Neuronal stem cell (in vitro differentiated cells): Measurements from ENCODE around the gene LHFPL2.

Experiments
- DNase-seq: peaks from one replicate; pipeline ENCODE4 v3.0.0-alpha.2; 2013; ENCODE audit warnings: low spot score
- H2AFZ ChIP-seq: one replicate; pipeline ENCODE4 v1.6.1; 2013; ENCODE audit warnings: mild to moderate bottlenecking, low read length, inconsistent platforms
- H2AK5ac ChIP-seq: 2 replicates; pipeline ENCODE4 v1.6.1; 2013; ENCODE audit warnings: low read depth, mild to moderate bottlenecking, inconsistent platforms, low read length, moderate library complexity, mixed read lengths
- H2BK120ac ChIP-seq: 2 replicates; pipeline ENCODE4 v1.6.1; 2013; ENCODE audit warnings: low read depth, mild to moderate bottlenecking, inconsistent platforms, low read length, moderate library complexity, mixed read lengths
- H2BK12ac ChIP-seq: one replicate; pipeline ENCODE4 v1.6.1; 2013; ENCODE audit warnings: low read length, inconsistent platforms
- H2BK15ac ChIP-seq: 2 replicates; pipeline ENCODE4 v1.6.1; 2013; ENCODE audit warnings: mild to moderate bottlenecking, low read length, inconsistent platforms, mixed read lengths
- H2BK5ac ChIP-seq: one replicate; pipeline ENCODE4 v1.6.1; 2013; ENCODE audit warnings: inconsistent platforms, mild to moderate bottlenecking, low read length, moderate library complexity
- H3K14ac ChIP-seq: one replicate; pipeline ENCODE4 v1.6.1; 2013; ENCODE audit warnings: low read length, inconsistent platforms
- H3K18ac ChIP-seq: 2 replicates; pipeline ENCODE4 v1.6.1; 2013; ENCODE audit warnings: low read length, inconsistent platforms
- H3K23ac ChIP-seq: 2 replicates; pipeline ENCODE4 v1.6.1; 2013; ENCODE audit warnings: low read depth, mild to moderate bottlenecking, mixed read lengths, low read length, inconsistent platforms; ENCODE audit not compliant: poor library complexity
- H3K27ac ChIP-seq: replicated peaks from 3 replicates; pipeline ENCODE4 v1.5.1; 2013; ENCODE audit warnings: low read length, inconsistent platforms
- H3K27me3 ChIP-seq, 3 experiments: 2 replicates each; pipeline ENCODE4 v1.6.1; 2013; ENCODE audit warnings: low read length in 3 of 3, mild to moderate bottlenecking in 2 of 3, inconsistent platforms in 1 of 3, low read depth in 1 of 3, mixed read lengths in 1 of 3, moderate library complexity in 1 of 3; ENCODE audit not compliant: control insufficient read depth in 3 of 3, insufficient read depth in 3 of 3
- H3K36me3 ChIP-seq, 2 donors: replicated peaks in 1 of 2; 2 replicates each; pipeline ENCODE4 v1.6.1; 2013; ENCODE audit warnings: low read length in 2 of 2; ENCODE audit not compliant: control insufficient read depth in 2 of 2, insufficient read depth in 2 of 2
- H3K4ac ChIP-seq: 2 replicates; pipeline ENCODE4 v1.6.1; 2013; ENCODE audit warnings: inconsistent platforms, mild to moderate bottlenecking, low read length, moderate library complexity
- H3K4me1 ChIP-seq, 2 donors: 1 replicate in 1 of 2; 2 replicates in 1 of 2; pipeline ENCODE4 v1.6.1; 2013; ENCODE audit warnings: low read length in 2 of 2, low read depth in 1 of 2; ENCODE audit not compliant: control insufficient read depth in 2 of 2, insufficient read depth in 1 of 2
- H3K4me2 ChIP-seq: one replicate; pipeline ENCODE4 v1.6.1; 2013; ENCODE audit warnings: mild to moderate bottlenecking, low read length, inconsistent platforms; ENCODE audit not compliant: insufficient read depth, poor library complexity, severe bottlenecking
- H3K4me3 ChIP-seq, 2 donors: 2 replicates each; pipeline ENCODE4 v1.5.1; 2013; ENCODE audit warnings: low read length in 2 of 2, mild to moderate bottlenecking in 2 of 2, inconsistent platforms in 1 of 2, moderate library complexity in 1 of 2
- H3K79me1 ChIP-seq: one replicate; pipeline ENCODE4 v1.6.1; 2013; ENCODE audit warnings: low read depth, mild to moderate bottlenecking, inconsistent platforms, low read length, moderate library complexity
- H3K9ac ChIP-seq: one replicate; pipeline ENCODE4 v1.6.1; 2013; ENCODE audit warnings: mild to moderate bottlenecking, low read depth, low read length, inconsistent platforms; ENCODE audit not compliant: poor library complexity
- H3K9me3 ChIP-seq, 2 donors: replicated peaks in 1 of 2; 2 replicates each; pipeline versions ENCODE3 to v1.6.1; 2013; ENCODE audit warnings: low read length in 2 of 2, mild to moderate bottlenecking in 2 of 2, inconsistent platforms in 1 of 2, low read depth in 1 of 2, mixed read lengths in 1 of 2, moderate library complexity in 1 of 2; ENCODE audit not compliant: control insufficient read depth in 2 of 2, insufficient read depth in 1 of 2
- H4K8ac ChIP-seq: one replicate; pipeline ENCODE4 v1.6.1; 2013; ENCODE audit warnings: low read depth, mild to moderate bottlenecking, inconsistent platforms, low read length, moderate library complexity
- H4K91ac ChIP-seq: one replicate; pipeline ENCODE4 v1.6.1; 2013; ENCODE audit warnings: low read length, low read depth, mild to moderate bottlenecking, inconsistent platforms; ENCODE audit not compliant: poor library complexity
- WGBS, 2 donors: extraction: QIAGEN DNeasy Blood & Tissue Kit; methylation state at CpG; one replicate each; pipeline ENCODE4 v1.1.7; 2013; ENCODE audit warnings: missing lambda C conversion rate in 2 of 2, mixed read lengths in 1 of 2; ENCODE audit not compliant: insufficient read length in 2 of 2, insufficient replicate concordance in 1 of 2; ENCODE audit errors: extremely low coverage in 2 of 2; 5-methylcytosine and 5-hydroxymethylcytosine counted together

LHFPL2 gene

DNA sequence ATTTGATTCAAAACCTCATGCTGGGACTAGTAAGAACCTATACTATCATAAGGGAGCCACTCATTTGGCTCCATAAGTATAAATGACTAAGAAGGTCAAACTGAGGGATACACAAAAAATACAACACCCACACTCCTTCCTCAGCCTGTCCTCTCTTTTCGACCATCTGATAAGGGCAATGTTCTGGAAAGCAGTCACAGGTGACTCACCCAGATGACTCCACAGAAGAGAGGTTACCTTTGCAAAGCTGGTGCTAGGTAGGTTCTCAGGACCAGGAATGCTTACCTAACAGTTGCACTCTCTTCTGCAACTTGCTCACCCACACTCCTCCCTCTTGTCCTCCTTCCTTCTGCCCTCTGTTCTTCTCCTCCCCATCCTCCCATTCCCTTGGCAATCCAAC lies 32.9 kb downstream of the LHFPL2 start:
- no peak overlapping the region for H4K8ac ChIP-seq
- H3K4me2 ChIP-seq: no peak overlapping the region
- no peak for DNase-seq
- H2AFZ ChIP-seq: no peak overlapping the region
- no peak overlapping the region for H3K27ac ChIP-seq
- no peak overlapping the region for H3K9ac ChIP-seq
- no peak overlapping the region for H2BK15ac ChIP-seq
- H3K4me1 ChIP-seq: peaks cover 5 to 8% of the 10 kb centered on the region in 2 donors
- no peak overlapping the region for H2BK12ac ChIP-seq
- peaks cover 6 to 9% of the 10 kb centered on the region in 2 donors for H3K9me3 ChIP-seq
- H4K91ac ChIP-seq: no peak overlapping the region
- H3K79me1 ChIP-seq: no peaks in the 10 kb centered on the region
- no peak overlapping the region for H3K18ac ChIP-seq
- no peak overlapping the region for H2AK5ac ChIP-seq
- no peaks in the 10 kb centered on the region for H3K27me3 ChIP-seq
- no peak overlapping the region for H3K23ac ChIP-seq
- WGBS, 2 donors: no CpG with 5 or more reads among the region's 1 CpG
- no peak overlapping the region for H3K4me3 ChIP-seq
- no peak overlapping the region for H3K4ac ChIP-seq
- no peak overlapping the region for H2BK120ac ChIP-seq
- no peak overlapping the region for H2BK5ac ChIP-seq
- H3K14ac ChIP-seq: no peak overlapping the region
- H3K36me3 ChIP-seq: peaks cover 5 to 22% of the 10 kb centered on the region in 2 donors

DNA sequence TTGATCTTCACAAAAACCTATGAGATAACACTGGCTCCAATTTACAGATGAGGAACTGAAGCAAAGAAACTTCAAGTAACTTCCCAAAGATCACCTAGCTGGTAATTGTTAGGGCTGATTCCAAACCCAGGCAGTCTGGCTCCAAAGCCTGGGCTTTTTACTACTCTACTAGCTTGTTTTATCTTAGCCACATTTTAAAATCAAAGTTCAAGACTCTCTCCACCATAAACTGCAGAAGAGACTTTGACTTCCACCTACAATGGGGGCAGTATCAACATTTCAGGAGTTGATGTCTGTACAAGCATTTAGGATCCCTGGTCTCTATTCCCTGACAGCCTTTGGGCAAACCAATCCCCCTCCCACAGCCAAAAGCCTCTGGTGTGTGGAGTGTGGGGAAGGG lies 33.8 kb downstream of the LHFPL2 start:
- Histone ChIP-seq H2AK5ac (no peak overlapping the region), H3K9ac (no peak overlapping the region), H3K4me1 (peaks cover 7 to 11% of the 10 kb centered on the region in 2 donors), H3K4me3 (no peak overlapping the region), H3K23ac (no peak overlapping the region), H4K8ac (no peak overlapping the region), H3K4ac (no peak overlapping the region), H3K4me2 (no peak overlapping the region), H3K27ac (no peak overlapping the region), H2AFZ (no peak overlapping the region), H3K9me3 (peaks cover 2 to 3% of the 10 kb centered on the region in 2 donors), H3K18ac (no peak overlapping the region), H2BK15ac (no peak overlapping the region), H3K36me3 (peaks cover 2 to 19% of the 10 kb centered on the region in 2 donors), H4K91ac (no peak overlapping the region), H2BK120ac (no peak overlapping the region), H3K27me3 (no peaks in the 10 kb centered on the region), H3K14ac (no peak overlapping the region), H2BK5ac (no peak overlapping the region), H3K79me1 (no peaks in the 10 kb centered on the region), H2BK12ac (no peak overlapping the region)
- DNase-seq: no peak

DNA sequence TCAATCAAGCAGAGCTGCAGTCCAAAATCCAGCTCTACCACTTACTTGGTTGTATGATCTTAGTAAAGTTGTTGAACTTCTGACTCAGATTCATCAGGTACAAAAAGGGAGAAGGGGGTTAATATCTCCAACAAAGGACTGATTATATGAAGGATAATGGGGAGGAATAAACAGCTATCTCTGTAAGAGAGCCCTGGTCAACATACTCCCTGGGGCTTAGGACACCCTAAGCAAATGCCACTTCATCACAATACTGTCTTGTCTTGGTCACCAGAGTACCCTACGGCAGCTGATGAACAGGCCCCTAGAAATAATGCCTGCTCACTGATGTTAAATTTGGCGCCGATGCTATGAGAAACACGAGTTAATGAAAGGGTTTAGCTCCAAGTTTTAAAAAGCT lies 34.8 kb downstream of the LHFPL2 start:
- no peak for DNase-seq
- no CpG with 5 or more reads among the region's 4 CpGs for WGBS, 2 donors
- H2AK5ac ChIP-seq: no peak overlapping the region
- H3K4me2 ChIP-seq: no peak overlapping the region
- peaks cover 2% of the 10 kb centered on the region in 2 donors for H3K9me3 ChIP-seq
- H2AFZ ChIP-seq: no peak overlapping the region
- no peak overlapping the region for H3K14ac ChIP-seq
- H3K79me1 ChIP-seq: no peaks in the 10 kb centered on the region
- no peak overlapping the region for H3K4ac ChIP-seq
- no peak overlapping the region for H3K4me3 ChIP-seq
- peaks cover 2 to 16% of the 10 kb centered on the region in 2 donors for H3K36me3 ChIP-seq
- no peaks in the 10 kb centered on the region for H3K27me3 ChIP-seq
- H3K27ac ChIP-seq: no peak overlapping the region
- H2BK15ac ChIP-seq: no peak overlapping the region
- no peak overlapping the region for H3K18ac ChIP-seq
- no peak overlapping the region for H4K8ac ChIP-seq
- no peak overlapping the region for H3K9ac ChIP-seq
- H3K23ac ChIP-seq: no peak overlapping the region
- H2BK120ac ChIP-seq: no peak overlapping the region
- H4K91ac ChIP-seq: no peak overlapping the region
- no peak overlapping the region for H2BK12ac ChIP-seq
- no peak overlapping the region for H2BK5ac ChIP-seq
- H3K4me1 ChIP-seq: peaks cover 7 to 11% of the 10 kb centered on the region in 2 donors

DNA sequence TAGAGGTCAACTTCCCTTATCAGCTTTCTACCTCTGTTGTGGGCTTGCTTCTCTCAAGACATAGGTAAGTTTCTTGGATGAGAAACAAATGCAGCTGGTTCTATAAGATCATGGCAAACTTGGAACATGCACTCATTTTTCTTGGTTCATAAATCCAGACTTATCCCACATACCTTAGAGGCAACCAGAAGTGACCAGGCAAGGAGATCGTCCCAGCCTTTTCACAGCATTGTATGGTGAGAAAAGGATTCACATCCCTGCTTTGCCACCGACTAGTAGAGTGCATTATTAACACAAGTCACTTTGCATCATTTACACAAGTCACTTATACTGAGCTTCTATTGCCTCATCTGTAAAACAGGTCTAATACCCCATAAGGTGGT lies 35.4 kb downstream of the LHFPL2 start:
- Histone ChIP-seq H2AFZ (no peak overlapping the region), H3K4me1 (peaks cover 7 to 11% of the 10 kb centered on the region in 2 donors), H3K23ac (no peak overlapping the region), H4K8ac (no peak overlapping the region), H3K9ac (no peak overlapping the region), H3K4me2 (no peak overlapping the region), H3K36me3 (peaks cover 0 to 10% of the 10 kb centered on the region in 2 donors), H4K91ac (no peak overlapping the region), H3K4ac (no peak overlapping the region), H3K14ac (no peak overlapping the region), H2BK120ac (no peak overlapping the region), H2BK12ac (no peak overlapping the region), H2AK5ac (no peak overlapping the region), H2BK15ac (no peak overlapping the region), H3K4me3 (no peak overlapping the region), H3K27me3 (no peaks in the 10 kb centered on the region), H3K27ac (no peak overlapping the region), H3K9me3 (no peaks in the 10 kb centered on the region), H2BK5ac (no peak overlapping the region), H3K18ac (no peak overlapping the region), H3K79me1 (no peaks in the 10 kb centered on the region)
- no peak for DNase-seq
- WGBS, 2 donors: no CpG with 5 or more reads among the region's 2 CpGs
